Measurements from ENCODE around the gene PIK3CD. TPM values are rescaled to one million over a fixed set of nuclear protein-coding genes. Genes with fewer than 3 reads are reported as not detected.

PIK3CD gene
- total RNA-seq, 1 donor from 2014 or later, result 13.0 TPM

DNA sequence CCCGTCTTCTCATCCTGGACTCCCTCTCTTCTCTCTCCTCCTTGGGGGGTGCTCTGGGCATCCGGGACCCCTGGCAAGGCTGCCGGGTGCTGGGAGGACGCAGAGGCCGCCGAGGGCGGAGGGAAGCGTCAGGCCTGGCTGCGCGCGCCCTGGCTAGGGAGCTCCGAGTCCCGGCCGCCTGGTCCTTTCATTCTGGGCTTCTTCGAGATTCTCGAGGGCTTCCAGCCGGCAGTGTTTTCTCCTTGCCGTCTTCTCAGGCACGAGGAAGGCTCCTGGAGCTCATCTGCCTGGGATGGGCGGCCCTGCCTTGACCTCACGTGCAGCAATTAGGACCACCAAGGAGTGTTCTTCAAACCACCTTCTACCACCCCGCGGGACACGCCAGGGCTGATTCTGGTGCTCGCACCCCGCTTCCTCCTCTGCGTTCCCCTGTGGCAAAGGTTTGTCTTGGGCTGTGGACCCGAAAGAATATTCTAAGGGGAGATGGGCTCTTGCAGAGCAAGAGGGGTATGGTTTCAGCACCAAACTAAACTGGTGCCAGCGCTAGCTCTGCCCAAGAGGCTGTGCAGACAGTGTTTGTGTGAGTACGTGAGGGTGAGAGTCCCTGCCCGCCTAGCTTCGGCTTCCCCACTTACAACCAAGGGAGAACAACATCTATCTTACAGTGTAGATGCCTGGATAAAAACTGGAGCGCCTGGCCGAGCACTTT, 36.5 kb downstream of the PIK3CD start:
- TF ChIP-seq POLR2AphosphoS5 (IDR thresholded peaks at IDR 0.05; ENCODE audit: insufficient read depth in 1 of 2, low read depth in 1 of 2) (no peak), POLR2A (IDR thresholded peaks at IDR 0.05) (no peak)
- TF ChIP-seq, protein P1, sequence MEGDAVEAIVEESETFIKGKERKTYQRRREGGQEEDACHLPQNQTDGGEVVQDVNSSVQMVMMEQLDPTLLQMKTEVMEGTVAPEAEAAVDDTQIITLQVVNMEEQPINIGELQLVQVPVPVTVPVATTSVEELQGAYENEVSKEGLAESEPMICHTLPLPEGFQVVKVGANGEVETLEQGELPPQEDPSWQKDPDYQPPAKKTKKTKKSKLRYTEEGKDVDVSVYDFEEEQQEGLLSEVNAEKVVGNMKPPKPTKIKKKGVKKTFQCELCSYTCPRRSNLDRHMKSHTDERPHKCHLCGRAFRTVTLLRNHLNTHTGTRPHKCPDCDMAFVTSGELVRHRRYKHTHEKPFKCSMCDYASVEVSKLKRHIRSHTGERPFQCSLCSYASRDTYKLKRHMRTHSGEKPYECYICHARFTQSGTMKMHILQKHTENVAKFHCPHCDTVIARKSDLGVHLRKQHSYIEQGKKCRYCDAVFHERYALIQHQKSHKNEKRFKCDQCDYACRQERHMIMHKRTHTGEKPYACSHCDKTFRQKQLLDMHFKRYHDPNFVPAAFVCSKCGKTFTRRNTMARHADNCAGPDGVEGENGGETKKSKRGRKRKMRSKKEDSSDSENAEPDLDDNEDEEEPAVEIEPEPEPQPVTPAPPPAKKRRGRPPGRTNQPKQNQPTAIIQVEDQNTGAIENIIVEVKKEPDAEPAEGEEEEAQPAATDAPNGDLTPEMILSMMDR (IDR thresholded peaks at IDR 0.05), result no peak
- no peaks in the 10 kb centered on the region for H3K36me3 ChIP-seq
- H3K27ac ChIP-seq, result peak overlapping the region; percentile 65
- intact Hi-C loops (cut with DNase I), result no loop called here
- H3K4me3 ChIP-seq, result peak overlapping the region; percentile 71 to 99
- peaks cover 45% of the 10 kb centered on the region for H3K4me1 ChIP-seq
- H3K9me3 ChIP-seq, result no peaks in the 10 kb centered on the region
- no peaks in the 10 kb centered on the region for H3K27me3 ChIP-seq
- DNase-seq (ENCODE audit: extremely low spot score in 2 of 2), result no peak

DNA sequence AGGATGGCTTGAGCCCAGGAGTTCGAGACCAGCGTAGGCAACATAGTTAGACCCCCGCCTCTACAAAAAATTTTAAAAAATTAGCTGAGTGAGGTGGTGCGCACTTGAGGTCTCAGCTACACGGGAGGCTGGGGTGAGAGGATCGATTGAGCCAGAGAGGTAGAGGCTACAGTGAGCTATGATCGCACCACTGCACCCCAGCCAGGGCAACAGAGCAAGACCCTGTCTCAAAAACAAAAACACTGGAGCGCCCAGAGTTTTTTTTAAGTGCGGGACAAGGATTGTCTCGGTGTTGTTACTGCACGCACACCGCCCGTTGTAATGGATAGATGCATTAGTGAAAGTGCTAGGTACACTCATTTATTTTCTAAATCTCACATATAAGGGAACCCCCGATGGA, 37.1 kb downstream of the PIK3CD start:
- DNase-seq (ENCODE audit: extremely low spot score in 2 of 2), result no peak
- intact Hi-C loops (cut with DNase I), result no loop called here
- Histone ChIP-seq H3K36me3 (no peaks in the 10 kb centered on the region), H3K4me1 (peaks cover 45% of the 10 kb centered on the region), H3K9me3 (no peaks in the 10 kb centered on the region), H3K27ac (peak overlapping the region; percentile 65), H3K4me3 (peak overlapping the region; percentile 71 to 99), H3K27me3 (no peaks in the 10 kb centered on the region)
- TF ChIP-seq, protein P1 (IDR thresholded peaks at IDR 0.05), result no peak
- TF ChIP-seq POLR2A (IDR thresholded peaks at IDR 0.05) (no peak), POLR2AphosphoS5 (IDR thresholded peaks at IDR 0.05; ENCODE audit: insufficient read depth in 1 of 2, low read depth in 1 of 2) (no peak)

DNA sequence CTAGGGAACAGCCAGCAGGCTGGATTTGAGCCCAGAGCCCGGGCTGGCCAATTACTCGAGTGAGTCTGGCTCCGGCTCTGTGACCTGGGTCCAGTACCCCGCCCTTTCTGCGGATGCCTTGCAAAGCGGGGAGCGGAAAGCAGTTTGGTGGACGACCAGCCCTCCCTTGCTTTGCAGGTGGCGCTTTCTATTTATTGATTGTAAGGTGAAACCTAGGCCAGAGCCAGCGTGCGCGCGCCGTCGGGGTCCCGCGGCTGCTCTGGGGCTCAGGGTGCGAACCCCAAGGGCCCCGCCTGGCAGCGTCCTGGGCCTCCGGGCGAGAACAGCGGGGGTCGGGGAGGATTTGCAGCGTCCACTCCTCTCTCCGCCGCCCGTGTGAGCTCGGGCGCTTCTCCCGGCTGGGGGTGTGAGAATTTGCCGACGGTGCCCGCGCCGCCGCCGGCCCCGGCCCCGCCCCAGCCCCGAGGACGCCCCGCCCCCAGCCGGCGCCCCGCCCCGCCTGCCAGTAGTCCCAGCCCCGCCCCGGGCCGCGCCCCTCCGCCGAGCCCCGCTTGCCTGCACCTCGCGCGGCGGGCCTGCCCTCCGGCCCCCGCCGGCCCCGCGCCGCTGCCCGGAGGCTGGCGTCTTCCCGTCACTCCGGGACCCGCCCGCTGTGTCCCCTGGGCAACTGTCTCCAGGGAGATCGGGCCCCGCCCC, 37.6 kb downstream of the PIK3CD start:
- no peak for DNase-seq (ENCODE audit: extremely low spot score in 2 of 2)
- peaks cover 45% of the 10 kb centered on the region for H3K4me1 ChIP-seq

DNA sequence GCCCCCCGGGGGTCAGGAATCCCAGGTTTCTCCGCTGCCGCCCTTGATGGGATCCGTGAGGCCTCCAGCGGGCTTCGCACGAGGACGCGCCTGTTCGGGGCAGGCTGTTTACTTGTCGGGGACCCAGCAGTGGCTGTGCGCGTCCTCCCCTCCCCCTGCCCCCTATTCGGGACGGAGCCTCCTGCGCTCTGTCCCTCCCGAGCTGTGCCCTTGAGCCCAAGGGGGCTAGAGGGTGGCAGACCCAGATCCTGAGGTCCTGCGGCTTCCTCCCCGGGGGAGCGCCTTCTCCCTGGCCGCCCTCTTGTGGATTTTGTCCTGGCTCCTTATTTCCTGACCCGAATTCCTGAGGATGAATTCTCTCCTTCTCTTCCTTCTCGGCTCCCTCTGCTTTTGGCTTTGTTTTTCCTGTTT, 38.4 kb downstream of the PIK3CD start:
- Histone ChIP-seq H3K27me3 (no peaks in the 10 kb centered on the region), H3K27ac (peak overlapping the region; percentile 53), H3K36me3 (no peaks in the 10 kb centered on the region), H3K4me1 (peaks cover 45% of the 10 kb centered on the region), H3K4me3 (peak overlapping the region; percentile 71 to 99), H3K9me3 (no peaks in the 10 kb centered on the region)
- no peak for TF ChIP-seq POLR2A (IDR thresholded peaks at IDR 0.05)
- peak in 1 of 2 donors; percentile 18 for TF ChIP-seq POLR2AphosphoS5 (IDR thresholded peaks at IDR 0.05; ENCODE audit: insufficient read depth in 1 of 2, low read depth in 1 of 2)
- TF ChIP-seq, protein P1 (IDR thresholded peaks at IDR 0.05), result no peak
- no peak for DNase-seq (ENCODE audit: extremely low spot score in 2 of 2)
- intact Hi-C loops (cut with DNase I), result no loop called here

More for the DNA sequence above, 37.6 kb downstream of the PIK3CD start:
- peak overlapping the region; percentile 53 for H3K27ac ChIP-seq
- TF ChIP-seq POLR2A (IDR thresholded peaks at IDR 0.05) (no peak), POLR2AphosphoS5 (IDR thresholded peaks at IDR 0.05; ENCODE audit: insufficient read depth in 1 of 2, low read depth in 1 of 2) (peak in 1 of 2 donors; percentile 63)
- peak overlapping the region; percentile 71 to 99 for H3K4me3 ChIP-seq
- no peaks in the 10 kb centered on the region for H3K36me3 ChIP-seq
- intact Hi-C loops (cut with DNase I), result no loop called here
- H3K9me3 ChIP-seq, result no peaks in the 10 kb centered on the region
- H3K27me3 ChIP-seq, result no peaks in the 10 kb centered on the region

DNA sequence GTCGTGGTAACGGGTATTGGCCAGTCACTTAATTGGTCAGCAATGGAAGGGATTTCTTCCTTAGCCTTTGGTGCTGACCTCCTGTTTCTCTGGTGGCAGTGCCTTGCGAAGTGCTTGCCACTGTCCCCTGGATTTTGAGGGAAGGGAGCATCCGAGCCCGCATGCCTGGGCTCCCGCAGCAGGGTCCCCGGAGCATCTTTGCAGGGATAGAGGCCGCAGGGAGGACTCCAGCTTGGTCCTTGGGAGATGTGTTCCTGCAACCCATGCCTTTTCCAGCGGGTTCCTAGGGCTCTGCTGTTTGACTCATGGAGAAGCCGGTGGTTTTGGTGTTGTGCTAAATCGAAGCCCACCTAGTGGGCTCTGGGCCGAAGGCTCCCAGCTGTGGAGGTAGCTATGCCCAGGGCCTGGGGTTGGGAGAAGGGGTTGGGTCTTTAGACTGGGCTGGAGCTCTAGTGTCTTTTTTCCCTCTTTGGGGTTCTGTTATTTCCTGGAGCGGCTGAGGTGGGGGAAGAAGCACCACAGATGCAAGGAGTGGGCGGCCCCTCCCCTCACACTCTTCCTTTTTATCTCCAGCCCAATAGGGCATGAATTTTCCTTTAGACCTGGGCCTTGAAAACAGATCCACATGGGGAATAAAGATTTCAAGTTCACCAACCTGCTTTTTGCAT, 39.0 kb downstream of the PIK3CD start:
- peak overlapping the region; percentile 71 to 99 for H3K4me3 ChIP-seq

More for the DNA sequence above, 39.0 kb downstream of the PIK3CD start:
- TF ChIP-seq, protein P1 (IDR thresholded peaks at IDR 0.05), result no peak
- TF ChIP-seq POLR2AphosphoS5 (IDR thresholded peaks at IDR 0.05; ENCODE audit: insufficient read depth in 1 of 2, low read depth in 1 of 2) (no peak), POLR2A (IDR thresholded peaks at IDR 0.05) (no peak)
- no peaks in the 10 kb centered on the region for H3K27me3 ChIP-seq
- H3K36me3 ChIP-seq, result no peaks in the 10 kb centered on the region
- no peaks in the 10 kb centered on the region for H3K9me3 ChIP-seq
- peaks cover 45% of the 10 kb centered on the region for H3K4me1 ChIP-seq
- H3K27ac ChIP-seq, result peak overlapping the region; percentile 53
- intact Hi-C loops (cut with DNase I), result no loop called here
- no peak for DNase-seq (ENCODE audit: extremely low spot score in 2 of 2)

Measured in vagina (tissue), 2 donors.